ENCODE data around the gene CGNL1.

- TF ChIP-seq CTCF (IDR thresholded peaks at IDR 0.05; ENCODE audit: low read length) (no peak), EZH2 (IDR thresholded peaks at IDR 0.05; ENCODE audit: borderline replicate concordance, low read length) (no peak)
These were observed 157.1 kb downstream of the CGNL1 start for GRCh38 chr15:57533448-57533799.
